ENCODE measurements around the gene CBX2.

Gene CBX2

DNA sequence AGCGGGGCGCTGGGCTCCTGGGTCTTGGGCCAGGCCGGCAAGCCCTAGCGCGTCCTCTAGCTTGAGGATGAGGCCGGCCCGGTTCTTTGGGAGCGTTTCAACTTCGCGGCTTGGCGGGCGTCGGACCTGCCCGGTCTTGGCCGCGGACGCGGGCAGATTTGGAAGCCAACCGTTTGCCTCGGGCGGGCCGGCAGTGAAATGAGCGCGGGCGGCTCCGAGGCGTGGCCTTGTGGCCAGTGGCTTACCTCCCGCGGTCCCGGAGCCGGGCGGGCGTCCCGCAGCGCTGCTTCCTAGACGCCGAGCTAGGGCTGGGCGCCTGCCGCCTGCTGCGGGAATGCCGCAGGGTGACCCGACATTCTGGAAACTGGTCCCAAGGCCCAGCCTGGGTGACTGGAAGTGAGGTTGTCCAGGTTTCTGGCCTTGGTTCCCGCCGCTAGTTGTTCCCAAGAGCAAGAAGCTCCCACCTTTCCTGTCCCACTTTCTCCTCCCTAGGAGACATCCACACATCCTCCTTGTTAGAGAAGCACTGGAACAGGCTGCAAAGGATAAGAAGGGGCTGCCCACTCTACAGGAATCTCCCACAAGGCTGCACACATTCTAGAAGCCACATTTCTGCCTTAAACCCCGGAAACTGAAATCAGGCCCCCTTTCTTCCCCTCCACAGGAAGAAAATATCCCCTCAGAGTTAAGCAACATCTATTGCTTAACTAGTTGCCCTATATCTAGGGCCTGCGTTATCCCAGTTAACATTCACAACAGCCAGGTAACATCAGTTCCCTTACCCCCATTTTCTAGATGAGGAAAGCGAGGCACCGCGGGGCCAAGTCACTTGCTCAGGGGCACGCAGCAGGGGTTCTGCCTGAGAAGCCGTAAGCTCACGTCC lies 23.4 kb downstream of the CBX2 start:
- peak; percentile 62 for DNase-seq

DNA sequence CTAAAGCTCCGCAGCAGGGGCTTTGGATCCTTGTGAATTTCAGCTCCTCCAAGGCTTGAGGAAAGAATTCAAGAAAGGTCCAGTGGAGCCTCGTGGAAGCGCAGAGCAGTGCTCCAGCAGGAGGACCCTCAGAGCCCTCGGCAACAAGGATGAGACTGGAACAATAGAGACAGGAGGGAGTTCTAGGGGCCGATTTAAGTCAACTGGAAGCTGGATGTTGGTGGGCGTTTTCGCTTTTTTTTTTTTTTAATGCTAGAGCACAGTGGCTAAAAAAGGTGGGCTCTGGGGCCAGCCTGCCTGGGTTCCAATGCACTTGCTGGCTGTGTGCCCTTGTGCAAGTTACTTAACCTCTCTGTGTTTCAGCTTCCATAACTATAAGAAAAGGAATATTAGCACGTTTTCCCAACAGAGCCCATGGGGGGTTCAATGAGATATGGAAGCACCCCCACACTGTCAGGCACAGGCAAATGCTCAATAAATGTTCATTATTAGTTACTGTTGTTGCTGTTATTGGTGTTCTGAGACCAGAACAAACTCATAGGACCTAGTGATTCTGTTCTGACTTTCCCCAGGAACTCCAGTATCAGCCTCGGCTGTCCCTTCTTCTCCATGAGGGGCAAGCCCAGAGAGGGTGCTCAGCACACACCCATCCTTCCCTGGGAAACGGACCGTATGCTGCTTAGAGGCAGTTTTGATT lies 24.2 kb downstream of the CBX2 start:
- no peak for DNase-seq

DNA sequence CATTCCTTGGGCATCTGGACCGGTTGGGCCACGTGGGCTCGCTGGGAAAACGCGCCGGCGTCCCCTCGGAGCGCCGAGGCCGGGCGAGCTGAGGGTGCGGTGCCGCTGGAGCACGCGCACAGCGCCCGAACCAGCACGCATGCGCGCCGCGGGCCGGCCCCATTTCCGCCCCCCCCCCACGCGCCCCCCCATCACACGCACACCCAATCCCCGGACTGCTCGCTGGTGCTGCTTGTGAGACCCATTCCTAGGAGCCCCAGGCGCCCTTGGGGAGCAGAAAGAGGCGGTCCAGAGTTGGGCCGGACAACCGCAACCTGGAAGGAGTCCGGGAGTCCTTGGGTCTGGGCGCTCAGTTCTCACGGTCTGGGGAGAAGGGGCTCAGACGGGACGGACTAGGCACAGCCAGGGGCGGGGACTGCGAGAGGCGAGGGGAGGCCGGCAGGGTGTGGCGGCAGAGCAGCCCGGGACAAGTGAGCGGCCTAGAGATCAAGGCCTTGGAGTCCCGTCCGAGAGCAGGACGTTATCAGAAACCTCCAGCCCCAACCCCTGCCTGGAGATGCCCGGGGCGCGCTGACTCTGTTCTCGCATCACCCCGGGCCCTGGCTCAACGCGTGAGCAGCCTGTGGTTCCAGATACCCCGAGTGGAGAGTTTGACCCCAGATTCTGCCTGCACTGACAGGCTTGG lies 24.9 kb downstream of the CBX2 start:
- no peak for DNase-seq

DNA sequence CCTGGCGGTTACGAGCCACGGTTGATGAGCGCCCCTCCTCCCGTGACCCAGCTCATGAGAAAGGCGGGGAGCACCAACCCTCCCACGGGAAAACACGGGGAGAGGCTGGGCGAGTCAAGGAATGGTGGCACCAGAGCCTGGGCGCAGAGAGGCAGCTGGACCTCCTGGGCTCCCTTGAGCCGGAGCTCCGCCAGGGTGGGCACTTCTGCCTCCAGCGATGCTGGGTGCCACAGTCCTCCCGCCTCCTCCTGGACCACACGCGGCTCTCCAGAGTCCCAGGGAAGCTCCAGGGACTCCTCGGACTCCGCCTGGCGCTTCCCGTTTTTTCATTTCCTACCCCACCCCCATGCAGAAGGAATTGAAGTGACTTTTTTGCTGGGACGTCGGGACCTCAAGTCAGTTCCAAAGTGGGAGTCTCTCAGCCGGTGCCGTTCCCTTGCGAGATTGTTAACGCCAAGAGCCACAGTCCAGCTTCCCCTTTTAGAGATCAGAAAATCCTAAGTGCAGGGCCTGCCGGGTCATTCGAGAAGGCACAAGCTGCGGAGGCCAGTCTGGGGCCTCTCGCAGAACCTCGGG lies 25.6 kb downstream of the CBX2 start:
- no peak for DNase-seq

DNA sequence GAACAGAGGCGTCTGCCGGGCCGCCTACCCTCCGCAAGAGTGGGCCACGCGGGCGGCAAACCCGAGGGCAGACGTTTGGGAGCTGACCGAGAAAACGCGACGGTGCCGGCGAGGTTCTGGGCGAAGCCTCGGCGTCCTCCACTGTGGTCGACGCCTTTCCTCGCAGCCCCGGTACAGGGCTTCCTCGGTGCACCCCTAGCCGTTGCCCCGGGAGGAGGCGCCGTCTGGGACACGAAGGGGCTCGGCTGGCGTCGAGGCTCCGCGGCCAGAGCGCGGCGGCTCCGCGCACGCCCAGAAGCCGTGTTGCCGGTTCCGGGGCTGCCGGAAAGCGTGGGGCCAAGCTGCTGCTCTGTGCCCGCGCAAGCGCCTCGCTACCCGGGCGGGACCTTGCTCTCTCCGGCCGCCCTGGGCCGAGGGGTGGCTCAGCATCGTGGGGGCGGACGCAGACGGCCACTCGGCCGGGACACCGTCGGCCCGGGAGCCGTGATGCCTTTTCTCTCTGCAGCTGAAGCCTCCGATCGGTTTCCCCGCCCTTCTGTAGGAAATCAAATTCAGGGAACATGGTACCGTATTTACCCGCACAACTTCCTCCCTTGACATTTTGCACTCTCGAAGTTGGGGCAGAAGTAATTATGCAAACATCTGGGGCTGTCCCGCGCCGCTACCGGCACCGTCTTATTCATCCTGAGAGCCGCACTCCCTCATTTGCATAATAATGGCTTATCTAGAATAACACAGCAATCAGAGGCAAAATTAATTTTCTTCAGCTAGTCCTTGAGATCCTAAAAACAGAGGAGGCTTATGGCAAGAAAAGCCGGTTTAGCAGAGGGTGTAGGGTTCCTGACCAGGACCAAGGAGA lies 26.3 kb downstream of the CBX2 start:
- DNase-seq: no peak

DNA sequence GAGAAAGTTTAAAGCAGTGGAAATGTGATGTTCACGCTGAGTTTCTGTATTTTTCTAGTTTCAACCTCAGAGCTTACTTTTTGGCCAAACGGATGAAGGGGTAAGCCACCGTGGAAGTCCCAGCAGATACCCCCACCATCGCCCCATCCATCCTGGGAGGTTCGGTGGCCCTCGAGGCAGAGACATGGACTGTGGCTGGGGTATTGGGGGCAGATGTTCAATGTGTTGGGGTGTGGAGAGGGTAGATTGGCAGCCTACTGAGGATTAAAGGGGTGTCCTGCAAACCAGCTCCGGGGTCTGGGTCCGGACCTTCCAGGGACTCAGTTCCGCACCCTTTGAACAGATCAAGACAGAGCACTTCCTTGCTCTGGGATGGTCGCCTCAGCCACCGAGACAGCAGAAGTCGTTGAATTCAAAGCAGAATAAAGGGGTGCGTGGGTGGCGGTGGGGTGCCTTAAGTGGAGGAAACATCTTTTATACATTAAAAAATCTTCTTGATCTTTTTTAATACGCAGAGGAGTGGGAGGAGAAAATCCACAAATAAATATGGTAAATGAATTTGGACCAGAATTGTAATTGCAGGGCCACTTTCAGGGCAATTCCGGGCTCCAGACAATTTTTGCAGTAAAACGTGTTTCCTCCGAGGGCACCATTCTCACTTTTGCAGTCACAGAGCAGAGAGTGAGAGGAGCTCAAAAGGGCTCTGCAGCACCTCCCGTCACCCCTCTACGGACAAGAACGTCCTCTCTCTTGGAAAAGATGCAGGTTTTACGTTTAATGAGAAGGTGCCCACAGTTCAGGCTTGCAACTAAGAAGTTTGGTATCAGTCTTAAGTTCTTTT lies 27.1 kb downstream of the CBX2 start:
- no peak for DNase-seq

DNA sequence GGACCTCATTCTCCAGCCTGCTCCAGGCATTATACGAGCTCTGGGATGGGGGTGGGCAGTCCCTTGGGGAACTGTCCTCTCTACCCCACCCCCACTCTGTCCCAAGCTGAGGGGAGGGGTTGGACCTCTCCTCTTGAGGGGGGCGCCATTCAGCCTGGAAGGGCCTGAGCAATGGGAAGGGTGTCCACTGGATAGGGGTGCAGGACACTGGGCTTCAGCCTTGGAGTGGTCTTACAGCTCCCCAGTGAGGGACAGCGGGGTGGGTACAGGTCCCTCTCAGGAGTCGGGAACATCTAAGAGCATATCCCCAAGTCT lies 28.5 kb downstream of the CBX2 start:
- no peak for DNase-seq

DNA sequence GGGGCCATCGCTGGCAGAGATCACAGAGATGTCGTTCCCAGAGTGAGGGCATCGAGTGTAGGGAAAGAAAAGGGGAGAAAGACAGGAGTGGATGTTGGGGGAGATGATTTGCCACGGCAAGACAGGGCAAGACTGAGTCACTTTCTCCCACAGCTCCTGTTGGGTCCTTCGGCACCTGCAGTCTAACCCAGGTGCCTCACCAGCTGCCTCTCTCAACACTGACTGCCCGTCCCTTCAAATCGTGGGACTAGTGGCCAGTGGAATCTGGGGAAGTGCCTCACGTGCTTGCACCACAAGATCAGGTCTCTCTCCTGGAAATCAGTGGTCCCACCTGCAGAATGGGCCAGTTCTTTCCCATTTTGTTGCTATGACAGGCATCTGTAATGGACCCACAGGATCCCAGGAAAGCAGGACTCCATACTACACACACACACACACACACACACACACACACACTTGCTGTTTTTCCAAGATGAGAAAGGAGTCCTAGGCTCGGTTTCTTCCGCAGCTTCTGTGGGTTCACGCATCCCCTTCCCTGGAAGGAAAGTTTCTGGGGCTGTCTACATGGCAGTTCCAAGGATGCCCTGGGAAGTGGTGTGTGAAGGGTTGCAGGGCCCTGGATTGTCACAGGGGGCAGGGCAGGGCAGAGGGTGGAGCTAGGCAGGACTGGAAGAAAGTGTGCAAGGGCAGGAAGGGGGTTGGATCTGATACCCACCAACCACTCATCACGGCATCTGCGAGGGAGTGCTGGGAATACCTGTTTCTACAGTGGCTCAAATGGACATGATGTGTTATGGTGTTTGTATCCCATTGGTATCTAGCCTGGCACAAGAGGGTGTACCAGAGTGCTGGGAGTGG lies 29.1 kb downstream of the CBX2 start:
- DNase-seq: no peak

DNA sequence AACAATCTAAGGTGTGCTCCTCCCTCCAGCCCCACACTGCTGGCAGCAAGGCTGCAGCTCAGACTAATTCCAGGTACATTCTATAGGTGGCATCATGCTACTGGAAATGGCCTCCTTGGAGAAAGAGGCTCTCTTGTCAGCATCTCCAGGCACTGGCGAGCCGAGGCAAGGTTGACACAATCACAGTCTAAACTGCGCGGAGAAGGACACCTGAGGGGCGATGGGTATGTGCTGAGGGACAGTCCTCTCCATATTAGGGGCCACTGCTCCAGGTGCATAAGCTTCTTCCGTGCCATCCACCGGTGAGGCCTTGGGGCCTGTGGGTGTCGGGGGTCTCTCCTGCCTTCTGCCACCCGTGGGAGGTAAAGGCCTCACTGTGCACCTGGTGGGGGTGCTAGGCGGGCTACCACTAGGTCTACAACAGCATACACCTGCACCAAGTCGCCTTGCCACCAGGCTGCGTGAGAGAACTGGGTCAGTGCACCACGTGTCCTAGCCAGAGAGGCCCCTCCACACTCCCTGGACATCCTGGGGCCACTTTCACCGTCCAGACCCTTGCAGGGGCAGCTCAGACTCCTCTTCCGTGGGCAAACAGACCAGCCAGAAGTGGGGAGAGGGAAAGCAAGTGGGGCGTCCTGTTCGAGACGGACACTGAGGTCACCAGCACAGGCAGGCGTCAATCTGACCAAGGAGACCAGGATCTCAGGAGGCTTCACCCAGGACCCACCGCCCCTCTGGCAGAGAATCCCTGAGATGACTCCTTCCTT lies 31.0 kb downstream of the CBX2 start:
- DNase-seq: peak; percentile 88

DNA sequence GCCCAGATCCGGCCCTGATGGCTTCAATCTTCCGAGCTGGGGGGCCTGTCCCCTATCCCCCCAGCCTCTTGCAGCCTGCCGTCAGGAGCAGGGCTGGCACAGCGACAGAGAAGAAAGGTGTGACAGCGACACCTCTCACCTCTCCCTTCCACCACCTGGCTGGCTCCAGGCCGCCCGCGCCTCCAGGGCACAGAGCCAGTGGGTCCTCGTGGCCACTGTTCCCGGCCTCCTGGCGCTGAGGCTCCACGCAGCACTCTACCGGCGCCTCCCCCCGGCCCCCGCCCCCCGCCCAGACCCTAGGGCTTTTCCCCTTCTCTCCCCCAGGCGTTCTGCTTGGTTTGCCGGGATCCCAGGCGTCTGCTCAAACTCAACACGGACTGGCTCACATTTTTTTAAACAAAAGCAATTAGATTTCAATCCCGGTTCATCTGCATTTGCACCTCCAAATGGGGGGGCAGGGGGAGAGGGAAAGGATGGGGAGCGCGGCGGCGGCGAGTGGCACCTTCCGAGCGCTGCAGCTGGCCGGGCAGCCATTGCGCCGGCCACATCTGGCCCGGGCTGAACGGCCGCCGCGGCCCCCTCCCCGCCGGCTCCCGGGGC lies 31.7 kb downstream of the CBX2 start:
- DNase-seq: peak; percentile 77

DNA sequence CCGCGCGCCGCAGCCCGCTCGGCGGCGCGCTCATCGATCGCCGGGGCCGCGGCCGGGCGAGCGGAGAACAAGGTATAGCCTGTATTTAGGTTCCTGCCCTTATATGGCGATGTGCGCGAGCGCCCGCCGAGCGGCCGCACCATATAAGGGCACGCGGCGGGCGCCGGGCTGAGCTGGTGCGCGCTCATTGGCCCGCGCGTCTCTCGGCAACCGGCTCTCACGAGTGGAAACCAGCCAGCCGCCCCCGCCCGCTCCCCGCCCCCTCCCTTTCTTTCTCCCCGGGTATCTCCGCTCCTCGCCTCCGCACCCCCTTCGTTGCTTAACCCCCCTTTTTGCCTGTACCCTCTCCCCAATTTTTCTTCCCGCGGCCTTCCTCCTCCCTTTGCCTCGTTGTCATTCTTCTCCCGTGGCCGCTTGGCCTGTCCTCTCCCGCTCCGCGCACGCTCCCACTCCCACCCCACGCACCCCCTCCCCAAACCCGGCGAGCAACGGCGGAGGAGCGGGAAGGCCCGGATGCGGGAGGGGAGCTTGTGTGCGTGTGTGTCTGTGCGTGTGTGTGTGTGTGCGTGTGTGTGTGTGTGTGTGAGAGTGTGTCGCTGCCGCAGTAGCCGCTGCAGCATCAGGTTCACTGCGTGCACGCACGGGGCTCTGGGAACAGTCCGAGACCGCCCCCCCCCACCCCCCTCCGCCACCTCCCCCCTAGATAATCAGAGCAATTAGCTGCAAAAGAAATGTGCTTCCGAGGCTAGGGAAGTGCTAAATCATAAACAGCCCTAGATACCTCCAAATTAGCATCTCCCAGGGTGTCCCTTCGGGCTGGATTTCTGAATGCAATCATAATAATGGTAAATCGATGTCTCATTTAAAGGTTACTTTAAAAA lies 32.4 kb downstream of the CBX2 start:
- peak; percentile 92 for DNase-seq

DNA sequence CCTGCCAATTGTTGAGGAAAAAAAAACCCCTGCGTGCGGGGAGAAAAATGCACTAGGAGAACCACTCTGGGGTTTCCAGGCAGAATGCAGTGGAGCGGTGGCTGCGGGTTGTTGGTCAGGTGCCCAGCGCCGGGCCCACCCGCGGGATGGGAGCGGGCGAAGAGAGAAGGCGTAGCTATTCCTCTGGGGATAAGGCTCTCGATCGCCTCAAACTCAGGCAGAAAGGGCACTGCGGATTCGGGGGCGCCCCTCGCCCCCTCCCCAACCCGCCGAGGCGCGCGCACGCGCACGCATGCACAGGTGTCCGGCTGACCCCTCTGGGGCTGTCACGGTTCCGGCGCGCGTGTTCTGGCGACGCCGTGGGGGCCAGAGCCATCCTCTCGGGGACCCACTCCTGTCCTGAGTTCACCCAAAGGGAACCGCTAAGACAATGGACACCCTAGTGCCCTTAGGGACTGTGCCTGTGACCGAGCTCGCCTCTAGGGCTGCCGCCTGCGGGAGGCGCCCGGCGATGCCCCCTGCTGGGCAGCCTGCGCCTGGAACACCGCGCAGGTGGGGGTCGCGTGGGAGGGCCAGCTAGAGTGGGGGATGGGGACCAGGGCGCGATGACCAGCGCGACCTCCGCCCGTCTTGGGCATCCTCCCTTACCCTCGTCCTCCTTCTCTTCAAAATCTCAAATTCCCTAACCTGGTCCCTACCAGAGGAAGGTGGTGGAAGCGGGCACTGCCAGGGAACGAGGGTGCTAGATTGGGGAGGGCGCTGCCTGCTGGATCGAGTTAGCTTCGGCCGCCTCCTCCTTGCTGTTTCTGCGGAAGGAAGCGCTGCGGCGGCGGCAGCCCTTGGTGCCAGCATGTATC lies 33.3 kb downstream of the CBX2 start:
- DNase-seq: peak; percentile 85

DNA sequence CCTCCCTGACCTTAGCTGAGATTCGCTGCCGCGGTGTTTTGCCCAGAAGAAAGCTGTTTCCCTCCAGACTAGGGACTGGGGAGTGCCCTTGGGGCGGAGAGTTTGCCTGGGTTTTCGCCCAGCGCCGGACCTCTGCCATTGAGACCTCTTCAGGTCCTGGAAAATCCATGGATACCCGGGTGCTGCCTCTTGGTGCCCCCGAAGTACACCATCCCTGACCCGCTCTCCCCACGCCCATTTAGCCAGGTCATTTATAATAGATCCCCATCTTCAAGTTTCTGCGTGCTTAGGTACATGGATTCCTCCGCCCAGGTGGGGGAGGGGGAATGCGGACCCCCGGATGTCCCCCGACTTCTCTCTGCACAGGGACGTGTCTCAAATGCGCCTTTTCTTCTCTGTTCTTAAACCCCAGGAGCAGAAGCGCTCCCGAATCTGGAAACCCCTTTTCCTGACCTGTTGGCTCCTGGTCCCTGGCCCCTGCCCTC lies 34.0 kb downstream of the CBX2 start:
- DNase-seq: no peak

DNA sequence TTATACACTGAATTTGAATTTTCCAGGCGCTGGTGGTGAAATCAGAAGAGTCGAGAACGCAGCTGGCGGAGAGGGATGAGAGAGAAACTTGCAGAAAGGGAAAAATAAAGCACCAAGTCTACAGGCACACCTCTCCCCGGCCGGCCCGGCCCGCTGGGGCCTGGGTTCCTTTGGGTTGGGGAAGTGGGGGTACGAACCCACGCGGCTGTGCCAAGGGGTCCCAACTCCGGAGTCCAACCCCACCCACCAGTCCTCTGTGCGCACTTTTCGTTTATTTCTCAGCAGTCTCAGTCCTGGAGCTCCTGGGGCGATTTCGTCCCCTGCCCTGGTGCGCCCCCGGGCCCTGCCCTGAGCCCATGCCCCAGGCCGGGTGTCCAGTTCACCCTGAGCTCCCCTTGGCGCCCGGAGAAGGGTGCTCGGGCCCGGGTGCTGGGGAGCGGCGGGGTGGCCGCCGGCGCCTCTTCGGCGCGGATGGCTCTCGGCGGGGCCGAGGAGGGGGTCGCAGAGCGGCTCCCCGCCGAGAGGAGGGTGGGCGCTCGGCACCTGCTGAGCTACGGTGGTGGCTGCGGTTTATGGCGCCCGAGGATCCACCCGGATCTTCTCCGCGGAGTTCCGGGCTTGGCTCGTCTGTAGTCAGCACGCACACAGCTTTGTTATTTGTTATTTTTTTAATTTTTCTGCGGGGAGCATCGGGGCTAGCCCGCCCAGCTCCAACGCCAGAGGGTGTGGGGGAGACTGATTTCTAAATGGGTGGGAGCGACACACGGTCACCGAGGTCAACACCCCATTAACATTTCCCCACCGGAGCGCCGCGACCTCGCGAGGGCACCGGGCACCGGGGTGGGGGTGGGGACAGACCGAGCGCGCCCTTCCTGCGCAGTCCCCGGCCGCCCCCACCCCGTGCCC lies 34.7 kb downstream of the CBX2 start:
- DNase-seq: no peak

DNA sequence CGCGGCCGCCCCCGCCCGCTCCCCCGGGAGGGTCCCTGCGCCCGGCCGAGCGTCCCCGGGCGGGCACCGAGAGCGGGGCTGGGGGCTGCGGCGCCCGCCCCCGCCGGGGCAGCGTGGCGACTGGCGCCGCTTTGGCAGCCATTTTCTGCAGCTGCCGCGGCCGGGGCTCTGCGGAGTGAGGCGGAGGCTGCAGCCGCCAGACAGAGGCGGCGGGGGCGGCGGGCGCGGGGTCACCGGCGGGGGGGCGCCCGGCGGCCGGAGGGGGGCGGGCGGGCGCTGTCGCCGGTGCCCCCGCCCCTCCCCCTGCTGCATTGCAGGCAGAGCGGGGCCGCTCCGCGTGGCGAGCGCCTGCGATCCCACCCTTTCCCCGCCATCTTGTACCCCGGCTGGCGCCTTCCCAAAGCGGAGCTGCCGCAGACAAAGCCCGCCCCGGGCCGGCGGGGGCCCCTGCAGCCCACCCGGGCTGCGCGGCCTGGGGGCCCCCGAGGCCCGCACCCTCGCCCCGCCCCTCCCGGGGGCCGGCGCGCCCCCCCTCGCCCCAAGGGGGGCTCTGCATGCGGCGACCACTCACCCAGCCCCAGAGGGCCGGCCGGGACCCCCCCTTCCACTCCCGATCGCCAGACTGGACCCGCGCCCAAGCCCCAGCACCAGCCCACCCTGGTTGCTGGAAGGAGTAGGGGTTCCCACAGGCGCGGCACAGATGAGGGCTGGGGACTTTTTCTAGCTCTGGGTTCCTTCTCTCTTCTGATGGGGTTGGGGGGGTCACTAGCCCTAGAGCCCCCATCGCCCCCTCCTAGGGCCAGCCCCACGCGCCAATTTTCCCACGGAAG lies 35.6 kb downstream of the CBX2 start:
- DNase-seq: no peak

Measured in COR-L47 (cell line).